ENCODE measurements around the gene TBX10. TPM values are rescaled to one million over a fixed set of nuclear protein-coding genes. Genes with fewer than 3 reads are reported as not detected.
"Not testable (repeated sequence)": the region's sequence is repeated elsewhere in the genome, so short reads cannot be mapped to it uniquely, and the experiment has no call there.

TBX10 gene
- total RNA-seq, 1 experiment from 2014 or later: not detected

DNA sequence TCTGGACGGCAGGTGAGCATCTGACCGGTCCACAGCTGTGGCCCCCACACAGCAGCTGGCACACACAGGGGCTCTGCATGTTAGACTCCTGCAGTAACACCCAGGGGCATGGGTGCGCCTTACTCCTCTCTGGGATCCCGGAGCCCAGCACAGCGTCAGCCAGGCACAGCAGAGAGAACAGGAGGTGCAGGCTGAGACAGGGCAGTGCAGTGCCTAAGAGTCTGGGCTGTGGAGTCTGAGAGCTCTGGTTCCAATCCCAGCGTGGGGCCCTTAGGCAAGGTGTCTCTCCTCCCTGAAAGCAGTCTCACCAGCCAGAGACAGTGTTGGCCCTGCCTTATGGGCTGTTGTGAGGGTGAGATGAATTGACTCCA lies 12.1 kb downstream of the TBX10 start:
- no peaks in the 10 kb centered on the region for H3K36me3 ChIP-seq (ENCODE audit: control insufficient read depth, insufficient read depth, low read length)
- no peak overlapping the region for H3K4me3 ChIP-seq (ENCODE audit: low read depth in 2 of 2, low read length in 2 of 2)
- TF ChIP-seq SIN3A (IDR thresholded peaks at IDR 0.05; ENCODE audit: borderline replicate concordance, insufficient read depth, low read depth, low read length) (no peak), TCF7L2 (IDR thresholded peaks at IDR 0.05; ENCODE audit: low read depth, low read length) (no peak), POLR2AphosphoS5 (IDR thresholded peaks at IDR 0.05; ENCODE audit: low read depth, low read length) (no peak)
- TF ChIP-seq, protein P1, sequence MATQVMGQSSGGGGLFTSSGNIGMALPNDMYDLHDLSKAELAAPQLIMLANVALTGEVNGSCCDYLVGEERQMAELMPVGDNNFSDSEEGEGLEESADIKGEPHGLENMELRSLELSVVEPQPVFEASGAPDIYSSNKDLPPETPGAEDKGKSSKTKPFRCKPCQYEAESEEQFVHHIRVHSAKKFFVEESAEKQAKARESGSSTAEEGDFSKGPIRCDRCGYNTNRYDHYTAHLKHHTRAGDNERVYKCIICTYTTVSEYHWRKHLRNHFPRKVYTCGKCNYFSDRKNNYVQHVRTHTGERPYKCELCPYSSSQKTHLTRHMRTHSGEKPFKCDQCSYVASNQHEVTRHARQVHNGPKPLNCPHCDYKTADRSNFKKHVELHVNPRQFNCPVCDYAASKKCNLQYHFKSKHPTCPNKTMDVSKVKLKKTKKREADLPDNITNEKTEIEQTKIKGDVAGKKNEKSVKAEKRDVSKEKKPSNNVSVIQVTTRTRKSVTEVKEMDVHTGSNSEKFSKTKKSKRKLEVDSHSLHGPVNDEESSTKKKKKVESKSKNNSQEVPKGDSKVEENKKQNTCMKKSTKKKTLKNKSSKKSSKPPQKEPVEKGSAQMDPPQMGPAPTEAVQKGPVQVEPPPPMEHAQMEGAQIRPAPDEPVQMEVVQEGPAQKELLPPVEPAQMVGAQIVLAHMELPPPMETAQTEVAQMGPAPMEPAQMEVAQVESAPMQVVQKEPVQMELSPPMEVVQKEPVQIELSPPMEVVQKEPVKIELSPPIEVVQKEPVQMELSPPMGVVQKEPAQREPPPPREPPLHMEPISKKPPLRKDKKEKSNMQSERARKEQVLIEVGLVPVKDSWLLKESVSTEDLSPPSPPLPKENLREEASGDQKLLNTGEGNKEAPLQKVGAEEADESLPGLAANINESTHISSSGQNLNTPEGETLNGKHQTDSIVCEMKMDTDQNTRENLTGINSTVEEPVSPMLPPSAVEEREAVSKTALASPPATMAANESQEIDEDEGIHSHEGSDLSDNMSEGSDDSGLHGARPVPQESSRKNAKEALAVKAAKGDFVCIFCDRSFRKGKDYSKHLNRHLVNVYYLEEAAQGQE (IDR thresholded peaks at IDR 0.05; ENCODE audit: insufficient read depth in 1 of 2, low read depth in 2 of 2, low read length in 1 of 2): no peak
- TF ChIP-seq, protein P2, sequence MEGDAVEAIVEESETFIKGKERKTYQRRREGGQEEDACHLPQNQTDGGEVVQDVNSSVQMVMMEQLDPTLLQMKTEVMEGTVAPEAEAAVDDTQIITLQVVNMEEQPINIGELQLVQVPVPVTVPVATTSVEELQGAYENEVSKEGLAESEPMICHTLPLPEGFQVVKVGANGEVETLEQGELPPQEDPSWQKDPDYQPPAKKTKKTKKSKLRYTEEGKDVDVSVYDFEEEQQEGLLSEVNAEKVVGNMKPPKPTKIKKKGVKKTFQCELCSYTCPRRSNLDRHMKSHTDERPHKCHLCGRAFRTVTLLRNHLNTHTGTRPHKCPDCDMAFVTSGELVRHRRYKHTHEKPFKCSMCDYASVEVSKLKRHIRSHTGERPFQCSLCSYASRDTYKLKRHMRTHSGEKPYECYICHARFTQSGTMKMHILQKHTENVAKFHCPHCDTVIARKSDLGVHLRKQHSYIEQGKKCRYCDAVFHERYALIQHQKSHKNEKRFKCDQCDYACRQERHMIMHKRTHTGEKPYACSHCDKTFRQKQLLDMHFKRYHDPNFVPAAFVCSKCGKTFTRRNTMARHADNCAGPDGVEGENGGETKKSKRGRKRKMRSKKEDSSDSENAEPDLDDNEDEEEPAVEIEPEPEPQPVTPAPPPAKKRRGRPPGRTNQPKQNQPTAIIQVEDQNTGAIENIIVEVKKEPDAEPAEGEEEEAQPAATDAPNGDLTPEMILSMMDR (IDR thresholded peaks at IDR 0.05): no peak
- BruUV-seq (replicated peaks): no TSS peak
- no peaks in the 10 kb centered on the region for H3K27me3 ChIP-seq (ENCODE audit: control insufficient read depth, insufficient read depth, low read length)
- H3K4me1 ChIP-seq (ENCODE audit: control insufficient read depth, insufficient read depth, low read length): peaks cover 10% of the 10 kb centered on the region; the same call in 1 of the 2 replicates
- no peak for DNase-seq (ENCODE audit: low read depth, low spot score)
- ChIA-PET POLR2A (no interaction called here), CTCF (interaction anchor here (1.4 to 3.8 kb wide), 2 partner anchors 13 to 33 kb away, joined by 5 to 23 read pairs; no protein-coding TSS in a partner anchor)
- intact Hi-C loops (cut with micrococcal nuclease; ENCODE audit: unreplicated experiment) (no loop called here), in situ Hi-C loops (cut with HindIII; ENCODE audit: low pct_unique_long_range_greater_than_20kb, low sequenced_read_pairs) (no loop called here)
- no peaks in the 10 kb centered on the region for H3K9me3 ChIP-seq (ENCODE audit: control insufficient read depth, insufficient read depth, low read depth, low read length)
- no peak for ATAC-seq
- no peak overlapping the region for H3K27ac ChIP-seq (ENCODE audit: low read length)

DNA sequence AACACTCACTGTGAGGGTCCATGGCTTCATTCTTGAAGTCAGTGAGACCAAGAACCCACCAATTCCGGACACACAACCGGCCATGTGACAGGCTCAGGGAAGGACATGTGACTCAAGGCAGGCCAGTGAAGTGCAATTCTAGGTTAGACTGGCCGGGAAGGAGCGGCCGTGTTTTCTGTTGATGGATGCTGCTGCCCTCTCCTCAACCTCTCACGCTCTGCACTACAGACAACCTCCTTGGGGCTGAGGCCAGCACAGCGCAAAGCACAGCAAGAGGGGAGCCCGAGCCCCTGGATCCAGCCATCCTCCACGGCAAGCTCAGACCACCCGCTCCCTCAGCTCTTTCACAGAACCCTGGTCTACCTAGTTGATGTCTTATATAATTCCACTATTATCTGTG lies 12.6 kb downstream of the TBX10 start:
- Histone ChIP-seq H3K4me3 (ENCODE audit: low read depth in 2 of 2, low read length in 2 of 2) (no peak overlapping the region), H3K36me3 (ENCODE audit: control insufficient read depth, insufficient read depth, low read length) (no peaks in the 10 kb centered on the region), H3K27me3 (ENCODE audit: control insufficient read depth, insufficient read depth, low read length) (no peaks in the 10 kb centered on the region), H3K27ac (ENCODE audit: low read length) (no peak overlapping the region), H3K4me1 (ENCODE audit: control insufficient read depth, insufficient read depth, low read length) (peaks cover 8% of the 10 kb centered on the region; the same call in 1 of the 2 replicates), H3K9me3 (ENCODE audit: control insufficient read depth, insufficient read depth, low read depth, low read length) (no peaks in the 10 kb centered on the region)
- intact Hi-C loops (cut with micrococcal nuclease; ENCODE audit: unreplicated experiment) (no loop called here), in situ Hi-C loops (cut with HindIII; ENCODE audit: low pct_unique_long_range_greater_than_20kb, low sequenced_read_pairs) (no loop called here)
- ChIA-PET CTCF (interaction anchor here (1.4 to 3.8 kb wide), 2 partner anchors 13 to 33 kb away, joined by 5 to 23 read pairs; no protein-coding TSS in a partner anchor), POLR2A (no interaction called here)
- TF ChIP-seq POLR2AphosphoS5 (IDR thresholded peaks at IDR 0.05; ENCODE audit: low read depth, low read length) (no peak), TCF7L2 (IDR thresholded peaks at IDR 0.05; ENCODE audit: low read depth, low read length) (no peak), SIN3A (IDR thresholded peaks at IDR 0.05; ENCODE audit: borderline replicate concordance, insufficient read depth, low read depth, low read length) (no peak)
- TF ChIP-seq, protein P1 (IDR thresholded peaks at IDR 0.05; ENCODE audit: insufficient read depth in 1 of 2, low read depth in 2 of 2, low read length in 1 of 2): no peak
- TF ChIP-seq, protein P2 (IDR thresholded peaks at IDR 0.05): no peak
- ATAC-seq (no peak), DNase-seq (ENCODE audit: low read depth, low spot score) (no peak)
- BruUV-seq (replicated peaks): no TSS peak

DNA sequence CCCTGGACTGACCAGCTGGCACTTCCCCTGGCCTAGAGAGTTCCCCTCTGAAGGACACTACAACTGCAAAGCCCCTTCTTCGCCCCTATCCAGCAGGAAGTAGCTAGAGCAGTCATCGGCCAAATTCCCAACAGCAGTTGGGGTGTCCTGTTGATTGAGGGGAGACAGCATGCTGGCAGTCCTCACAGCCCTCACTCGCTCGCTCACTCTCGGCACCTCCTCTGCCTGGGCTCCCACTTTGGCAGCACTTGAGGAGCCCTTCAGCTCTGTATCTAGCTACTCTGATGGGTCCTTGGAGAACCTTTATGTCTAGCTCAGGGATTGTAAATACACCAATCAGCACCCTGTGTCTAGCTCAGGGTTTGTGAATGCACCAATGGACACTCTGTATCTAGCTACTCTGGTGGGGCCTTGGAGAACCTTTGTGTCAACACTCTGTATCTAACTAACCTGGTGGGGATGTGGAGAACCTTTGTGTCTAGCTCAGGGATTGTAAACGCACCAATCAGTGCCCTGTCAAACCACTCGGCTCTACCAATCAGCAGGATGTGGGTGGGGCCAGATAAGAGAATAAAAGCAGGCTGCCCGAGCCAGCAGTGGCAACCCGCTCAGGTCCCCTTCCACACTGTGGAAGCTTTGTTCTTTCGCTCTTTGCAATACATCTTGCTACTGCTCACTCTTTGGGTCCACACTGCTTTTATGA lies 13.3 kb downstream of the TBX10 start:
- in situ Hi-C loops (cut with HindIII; ENCODE audit: low pct_unique_long_range_greater_than_20kb, low sequenced_read_pairs); POLR2A ChIA-PET; ATAC-seq; BruUV-seq (replicated peaks); H3K36me3 ChIP-seq (ENCODE audit: control insufficient read depth, insufficient read depth, low read length); H3K4me1 ChIP-seq (ENCODE audit: control insufficient read depth, insufficient read depth, low read length); DNase-seq (ENCODE audit: low read depth, low spot score); H3K27me3 ChIP-seq (ENCODE audit: control insufficient read depth, insufficient read depth, low read length); H3K9me3 ChIP-seq (ENCODE audit: control insufficient read depth, insufficient read depth, low read depth, low read length); H3K4me3 ChIP-seq (ENCODE audit: low read depth in 2 of 2, low read length in 2 of 2); H3K27ac ChIP-seq (ENCODE audit: low read length); intact Hi-C loops (cut with micrococcal nuclease; ENCODE audit: unreplicated experiment): not testable (repeated sequence)
- CTCF ChIA-PET: interaction anchor here (1.4 kb wide), 1 partner anchor 12 kb away, joined by 5 read pairs; no protein-coding TSS in a partner anchor
